Measurements from ENCODE around the gene SLC35B4.

SLC35B4 gene

GRCh38 chr7:134280508-134280907 lies 36.2 kb downstream of the SLC35B4 start:
- TF ChIP-seq CREB1 (IDR thresholded peaks at IDR 0.05; ENCODE audit: low read depth) (no peak), TEAD4 (IDR thresholded peaks at IDR 0.05) (no peak), TCF12 (IDR thresholded peaks at IDR 0.05; ENCODE audit: low read depth) (no peak), RAD21 (IDR thresholded peaks at IDR 0.05; ENCODE audit: low read depth) (no peak), USF1 (IDR thresholded peaks at IDR 0.05) (no peak), ZBTB7A (IDR thresholded peaks at IDR 0.05; ENCODE audit: low read depth) (no peak), EP300 (IDR thresholded peaks at IDR 0.05; ENCODE audit: borderline replicate concordance) (no peak), YY1 (IDR thresholded peaks at IDR 0.05; ENCODE audit: low read depth) (no peak), EGR1 (IDR thresholded peaks at IDR 0.05) (no peak), NFIC (IDR thresholded peaks at IDR 0.05) (no peak), FOXM1 (IDR thresholded peaks at IDR 0.05; ENCODE audit: borderline replicate concordance, low read depth) (no peak), MAX (IDR thresholded peaks at IDR 0.05) (no peak), REST (IDR thresholded peaks at IDR 0.05; ENCODE audit: low read depth) (no peak), TAF1 (IDR thresholded peaks at IDR 0.05; ENCODE audit: low read depth) (no peak), CEBPB (IDR thresholded peaks at IDR 0.05) (no peak)

DNA sequence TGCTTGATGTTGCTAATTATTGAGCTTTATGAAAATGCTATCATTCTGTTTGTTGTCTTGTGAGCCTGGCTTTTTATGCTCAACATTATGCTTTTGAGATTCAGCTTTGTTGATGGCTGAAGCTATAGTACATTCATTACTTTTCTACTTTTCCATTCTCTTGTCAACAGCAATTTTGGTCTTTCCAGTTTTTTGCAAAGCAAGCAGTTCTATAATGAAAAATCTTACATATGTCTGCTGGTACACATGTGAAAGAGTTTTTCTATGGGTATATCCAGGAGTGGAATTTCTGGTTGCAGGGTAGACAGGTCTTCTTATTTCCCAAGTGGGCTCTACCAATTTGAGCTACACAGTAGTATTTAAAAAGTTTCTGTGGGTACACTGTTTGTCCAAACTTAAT lies 36.8 kb downstream of the SLC35B4 start:
- TF ChIP-seq TCF12 (IDR thresholded peaks at IDR 0.05; ENCODE audit: low read depth) (no peak), RAD21 (IDR thresholded peaks at IDR 0.05; ENCODE audit: low read depth) (no peak), YY1 (IDR thresholded peaks at IDR 0.05; ENCODE audit: low read depth) (no peak), CREB1 (IDR thresholded peaks at IDR 0.05; ENCODE audit: low read depth) (no peak), CEBPB (IDR thresholded peaks at IDR 0.05) (no peak), REST (IDR thresholded peaks at IDR 0.05; ENCODE audit: low read depth) (no peak), TAF1 (IDR thresholded peaks at IDR 0.05; ENCODE audit: low read depth) (no peak), FOXM1 (IDR thresholded peaks at IDR 0.05; ENCODE audit: borderline replicate concordance, low read depth) (no peak), USF1 (IDR thresholded peaks at IDR 0.05) (no peak)

GRCh38 chr7:134279336-134279735 lies 37.4 kb downstream of the SLC35B4 start:
- TF ChIP-seq CREB1 (IDR thresholded peaks at IDR 0.05; ENCODE audit: low read depth) (no peak), ZBTB7A (IDR thresholded peaks at IDR 0.05; ENCODE audit: low read depth) (no peak), EP300 (IDR thresholded peaks at IDR 0.05; ENCODE audit: borderline replicate concordance) (no peak), EGR1 (IDR thresholded peaks at IDR 0.05) (no peak), FOXM1 (IDR thresholded peaks at IDR 0.05; ENCODE audit: borderline replicate concordance, low read depth) (no peak), MAX (IDR thresholded peaks at IDR 0.05) (no peak), TAF1 (IDR thresholded peaks at IDR 0.05; ENCODE audit: low read depth) (no peak)

DNA sequence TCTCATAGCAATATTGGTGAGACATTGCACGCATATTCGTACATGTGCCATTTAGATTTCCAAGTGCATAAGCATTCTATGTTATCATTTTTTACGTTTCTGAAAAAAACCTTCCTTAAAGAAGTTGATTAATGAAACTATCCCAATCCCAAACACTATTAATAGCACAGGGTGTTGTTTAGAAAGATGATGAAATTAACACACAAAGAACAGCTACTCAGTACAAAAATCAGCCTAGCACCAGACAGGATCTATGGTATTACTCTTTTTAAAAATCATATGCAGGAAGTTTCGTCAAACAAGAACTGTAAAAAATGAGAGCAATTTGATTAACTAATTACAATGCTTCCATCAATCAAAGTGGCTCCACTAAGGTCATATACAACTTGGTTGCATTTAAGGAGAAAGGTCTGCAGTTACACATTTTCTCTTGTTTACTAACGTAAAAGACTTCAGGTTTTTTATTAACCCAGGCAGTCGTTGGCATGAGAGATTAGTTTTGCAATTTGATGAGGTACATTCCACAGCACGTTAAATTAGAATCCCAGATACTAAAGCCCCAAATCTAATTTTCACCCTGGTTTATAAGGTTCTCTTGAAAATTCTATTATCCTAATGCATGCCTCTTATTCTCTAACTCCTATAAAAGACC lies 38.1 kb downstream of the SLC35B4 start:
- TF ChIP-seq YY1 (IDR thresholded peaks at IDR 0.05; ENCODE audit: low read depth) (no peak), TEAD4 (IDR thresholded peaks at IDR 0.05) (no peak)

DNA sequence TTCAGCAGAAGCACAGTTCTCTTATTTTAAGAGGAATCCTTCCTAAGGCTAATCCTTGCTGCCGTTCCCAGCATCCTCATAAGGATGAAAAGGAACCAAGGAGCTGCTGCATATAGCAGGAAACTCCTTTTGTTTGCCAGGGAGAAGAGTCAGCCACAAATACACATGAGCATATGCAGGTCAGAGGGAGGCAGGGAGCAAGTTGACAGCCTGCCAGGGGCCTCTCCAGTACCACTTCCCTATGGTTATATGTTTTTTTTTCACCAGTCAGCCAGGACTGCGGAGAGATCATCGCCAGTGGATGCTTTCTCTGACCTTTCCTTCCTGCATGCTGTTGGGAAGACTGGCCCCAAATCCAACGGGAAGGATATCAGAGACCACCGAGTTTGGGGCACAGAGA lies 39.8 kb downstream of the SLC35B4 start:
- TF ChIP-seq CREB1 (IDR thresholded peaks at IDR 0.05; ENCODE audit: low read depth): no peak

GRCh38 chr7:134262322-134262721 lies 54.4 kb downstream of the SLC35B4 start:
- TF ChIP-seq EP300 (IDR thresholded peaks at IDR 0.05; ENCODE audit: borderline replicate concordance): no peak
- no peak for TF ChIP-seq ZBTB7A (IDR thresholded peaks at IDR 0.05; ENCODE audit: low read depth)
- TF ChIP-seq NFIC (IDR thresholded peaks at IDR 0.05): no peak
- no peak for TF ChIP-seq CREB1 (IDR thresholded peaks at IDR 0.05; ENCODE audit: low read depth)
- TF ChIP-seq CEBPB (IDR thresholded peaks at IDR 0.05): no peak
- no peak for TF ChIP-seq REST (IDR thresholded peaks at IDR 0.05; ENCODE audit: low read depth)
- TF ChIP-seq USF1 (IDR thresholded peaks at IDR 0.05): no peak
- no peak for TF ChIP-seq YY1 (IDR thresholded peaks at IDR 0.05; ENCODE audit: low read depth)
- TF ChIP-seq TAF1 (IDR thresholded peaks at IDR 0.05; ENCODE audit: low read depth): no peak
- TF ChIP-seq FOXM1 (IDR thresholded peaks at IDR 0.05; ENCODE audit: borderline replicate concordance, low read depth): no peak
- no peak for TF ChIP-seq MAX (IDR thresholded peaks at IDR 0.05)
- TF ChIP-seq RAD21 (IDR thresholded peaks at IDR 0.05; ENCODE audit: low read depth): no peak
- TF ChIP-seq TEAD4 (IDR thresholded peaks at IDR 0.05): no peak
- TF ChIP-seq EGR1 (IDR thresholded peaks at IDR 0.05): no peak
- no peak for TF ChIP-seq TCF12 (IDR thresholded peaks at IDR 0.05; ENCODE audit: low read depth)
